Hematopoietic multipotent progenitor cell treated with erythropoietin and hydrocortisone succinate and interleukin-3 and kit ligand, for 8 days (in vitro differentiated cells): Measurements from ENCODE around the gene ZXDA.
"Not testable (repeated sequence)": the region's sequence is repeated elsewhere in the genome, so short reads cannot be mapped to it uniquely, and the experiment has no call there.

Experiments used
- DNase-seq: peaks from one replicate; pipeline ENCODE4 v3.0.0-alpha.2; 2015

ZXDA gene, protein sequence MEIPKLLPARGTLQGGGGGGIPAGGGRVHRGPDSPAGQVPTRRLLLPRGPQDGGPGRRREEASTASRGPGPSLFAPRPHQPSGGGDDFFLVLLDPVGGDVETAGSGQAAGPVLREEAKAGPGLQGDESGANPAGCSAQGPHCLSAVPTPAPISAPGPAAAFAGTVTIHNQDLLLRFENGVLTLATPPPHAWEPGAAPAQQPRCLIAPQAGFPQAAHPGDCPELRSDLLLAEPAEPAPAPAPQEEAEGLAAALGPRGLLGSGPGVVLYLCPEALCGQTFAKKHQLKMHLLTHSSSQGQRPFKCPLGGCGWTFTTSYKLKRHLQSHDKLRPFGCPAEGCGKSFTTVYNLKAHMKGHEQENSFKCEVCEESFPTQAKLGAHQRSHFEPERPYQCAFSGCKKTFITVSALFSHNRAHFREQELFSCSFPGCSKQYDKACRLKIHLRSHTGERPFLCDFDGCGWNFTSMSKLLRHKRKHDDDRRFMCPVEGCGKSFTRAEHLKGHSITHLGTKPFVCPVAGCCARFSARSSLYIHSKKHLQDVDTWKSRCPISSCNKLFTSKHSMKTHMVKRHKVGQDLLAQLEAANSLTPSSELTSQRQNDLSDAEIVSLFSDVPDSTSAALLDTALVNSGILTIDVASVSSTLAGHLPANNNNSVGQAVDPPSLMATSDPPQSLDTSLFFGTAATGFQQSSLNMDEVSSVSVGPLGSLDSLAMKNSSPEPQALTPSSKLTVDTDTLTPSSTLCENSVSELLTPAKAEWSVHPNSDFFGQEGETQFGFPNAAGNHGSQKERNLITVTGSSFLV

DNA sequence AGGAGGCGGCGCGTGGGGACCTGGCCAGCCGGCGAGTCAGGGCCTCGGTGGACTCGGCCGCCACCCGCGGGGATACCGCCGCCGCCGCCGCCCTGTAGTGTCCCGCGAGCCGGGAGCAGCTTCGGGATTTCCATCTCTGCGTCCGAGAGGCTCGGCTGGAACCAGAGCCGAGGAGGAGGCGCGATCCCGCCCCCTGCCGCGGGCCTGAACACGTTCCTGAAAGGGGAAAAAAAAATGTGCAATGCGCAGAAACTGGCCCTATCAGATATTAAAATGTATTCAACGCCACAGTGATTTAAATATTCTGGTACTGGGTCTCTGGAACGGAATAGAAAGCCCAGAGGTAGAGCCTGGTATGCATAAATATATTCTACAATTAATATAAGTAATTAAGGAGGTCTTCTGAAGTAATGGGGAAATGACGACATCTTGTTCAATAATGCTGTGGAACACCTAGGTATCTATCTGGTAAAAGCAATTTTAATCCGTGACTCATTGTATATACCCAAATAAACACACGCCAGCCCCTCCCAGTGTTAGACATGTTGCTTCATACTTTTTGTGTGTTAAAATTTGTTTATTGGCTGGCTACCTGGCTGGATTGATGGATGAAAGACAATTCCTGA, at the start of gene ZXDA:
Gene ZXDA, minus strand, starts transcription at position 172 of the 626 bp plus-strand sequence. Its CDS starts 38 bp downstream, at position 134.
- DNase-seq: peak; percentile 8

DNA sequence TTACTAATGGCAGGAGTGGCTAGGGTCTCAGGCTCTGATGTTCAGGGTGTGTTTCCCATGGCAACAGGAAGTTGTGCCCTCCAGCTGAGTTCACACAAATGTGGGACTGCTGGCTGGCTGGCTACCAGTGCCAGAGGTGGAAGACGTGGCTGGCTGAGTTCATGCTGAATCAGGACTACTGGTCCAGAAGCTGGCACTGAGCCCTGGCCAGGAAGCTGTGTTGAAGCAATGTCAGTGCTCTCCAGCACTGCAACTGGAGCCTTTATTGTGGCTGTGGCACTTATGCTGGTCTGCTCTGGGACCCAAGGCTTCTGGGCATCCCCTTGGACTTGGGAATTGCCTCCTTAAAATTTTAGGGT, 42.0 kb upstream of the ZXDA start:
- no peak for DNase-seq

DNA sequence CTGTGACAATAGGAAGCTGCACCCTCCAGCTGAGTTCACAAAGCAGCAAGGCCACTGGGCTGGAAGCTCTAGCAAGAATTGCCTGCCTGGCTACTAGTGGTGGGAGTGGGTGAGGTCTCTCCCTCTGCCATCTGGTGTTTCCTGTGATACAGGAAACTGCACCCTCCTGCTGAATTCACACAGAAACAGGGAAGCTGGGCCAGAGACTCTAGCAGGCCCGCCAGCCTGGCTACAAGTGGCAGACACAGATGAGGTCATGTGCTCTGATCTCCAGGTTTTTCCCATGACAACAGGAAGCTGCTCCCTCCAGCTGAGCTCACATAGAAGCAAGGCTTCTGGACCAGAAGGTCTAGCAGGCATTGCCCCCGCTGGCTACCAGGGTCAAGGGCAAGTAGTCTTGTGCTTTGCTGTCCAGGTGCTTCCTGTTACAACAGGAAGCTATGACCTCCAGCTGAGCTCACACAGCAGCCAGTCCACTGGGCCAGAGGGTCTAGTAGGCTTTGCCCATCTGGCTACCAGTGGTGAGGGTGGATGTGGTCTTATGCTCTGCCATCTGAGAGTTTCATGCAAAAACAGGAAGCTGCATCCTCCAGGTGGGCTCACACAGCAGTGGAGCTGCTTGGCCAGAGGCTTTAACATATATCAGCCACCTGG, 41.5 kb upstream of the ZXDA start:
- no peak for DNase-seq

DNA sequence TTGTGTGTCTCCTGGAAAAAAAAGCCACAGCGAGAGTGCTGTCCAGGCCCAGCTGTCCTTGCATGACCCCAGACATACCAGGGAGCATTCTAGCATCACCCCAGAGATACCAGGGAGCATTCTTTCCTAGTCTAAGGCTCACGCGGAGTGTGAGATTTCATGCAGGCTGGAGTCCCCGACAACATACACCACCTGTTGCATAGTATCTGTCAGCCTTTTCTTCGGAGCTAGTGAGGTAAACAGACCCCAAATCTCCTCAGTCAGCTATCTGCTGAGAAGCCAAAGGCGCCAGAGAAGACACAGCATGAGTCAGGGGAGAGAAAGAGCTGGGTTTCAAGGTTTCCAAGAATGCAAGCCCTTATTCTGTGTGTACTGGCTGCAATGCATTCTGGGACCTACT, 23.1 kb upstream of the ZXDA start:
- DNase-seq: no peak

DNA sequence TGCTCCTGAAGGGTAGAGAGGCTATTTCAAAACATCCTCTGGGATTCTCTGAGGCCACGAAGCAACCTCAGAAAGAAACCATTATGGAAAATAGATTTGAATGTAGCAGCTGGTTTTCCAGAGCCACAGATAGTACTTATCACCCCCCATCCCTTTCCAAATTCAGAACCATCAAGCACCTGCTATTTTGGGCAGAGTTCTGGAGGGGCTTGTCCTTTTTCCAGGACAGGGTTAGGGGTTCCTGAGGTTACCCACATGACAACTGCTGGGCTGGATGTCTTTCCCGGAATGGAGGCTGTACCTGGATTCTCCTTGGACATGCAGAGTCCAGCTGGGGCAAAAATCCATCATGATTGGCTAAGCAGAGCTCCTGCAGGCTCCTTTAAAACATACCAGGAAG, 22.0 kb upstream of the ZXDA start:
- no peak for DNase-seq

DNA sequence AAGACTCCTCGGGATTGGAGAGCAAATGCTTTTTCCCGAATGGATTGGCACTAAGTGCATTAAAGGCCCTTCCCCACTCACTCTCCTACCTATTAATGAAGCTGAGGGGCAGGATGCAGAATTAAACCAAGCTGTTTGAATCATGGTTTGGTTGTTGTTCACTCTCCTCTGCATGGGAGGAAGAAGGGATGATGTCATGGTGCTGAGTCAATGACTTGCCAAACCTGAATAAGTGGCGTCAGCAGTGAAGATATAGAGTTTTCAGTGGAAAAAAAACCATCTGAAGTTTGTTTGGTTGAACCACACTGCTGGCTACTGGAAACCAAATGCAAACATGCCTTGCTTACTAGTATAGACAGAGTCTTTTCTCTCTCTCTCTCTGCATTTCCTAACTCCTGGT, 19.8 kb upstream of the ZXDA start:
- no peak for DNase-seq

DNA sequence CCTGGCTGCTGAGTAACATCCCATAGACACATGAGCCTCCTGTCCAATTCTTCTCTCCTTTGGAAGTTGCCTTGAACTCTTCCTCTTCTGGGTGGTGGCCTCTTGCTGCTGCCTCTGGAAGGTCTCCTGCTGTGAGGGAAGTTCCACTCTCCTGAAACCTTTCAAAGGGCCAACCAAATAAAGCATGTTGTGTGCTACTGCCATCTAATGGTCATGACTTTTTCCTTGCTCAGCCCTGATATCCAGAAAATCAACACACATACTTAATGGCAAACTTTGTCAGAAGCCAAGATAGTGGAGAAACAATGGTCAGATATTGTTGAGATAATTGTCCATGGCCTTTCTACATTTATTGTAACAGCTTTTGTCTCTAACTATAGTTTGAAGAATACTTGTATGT, 19.1 kb upstream of the ZXDA start:
- no peak for DNase-seq

DNA sequence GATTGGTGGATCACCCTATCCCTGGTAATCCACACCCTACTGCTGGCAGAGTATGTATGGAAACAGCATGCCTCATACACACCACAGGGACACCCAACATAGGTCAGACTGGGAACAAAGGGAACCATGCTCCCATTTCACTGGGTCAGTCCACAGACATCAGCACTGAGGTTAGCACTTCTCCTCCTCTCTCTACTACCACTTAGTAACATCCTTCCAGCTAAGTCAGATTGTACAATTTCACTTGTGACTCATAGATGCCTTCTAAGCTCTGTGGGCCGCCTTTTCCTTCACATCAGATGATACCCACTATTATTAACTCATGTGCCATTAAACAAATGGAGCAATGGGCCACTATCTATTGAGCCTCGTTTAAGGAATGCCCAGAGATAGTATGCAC, 15.5 kb upstream of the ZXDA start:
- DNase-seq: no peak

DNA sequence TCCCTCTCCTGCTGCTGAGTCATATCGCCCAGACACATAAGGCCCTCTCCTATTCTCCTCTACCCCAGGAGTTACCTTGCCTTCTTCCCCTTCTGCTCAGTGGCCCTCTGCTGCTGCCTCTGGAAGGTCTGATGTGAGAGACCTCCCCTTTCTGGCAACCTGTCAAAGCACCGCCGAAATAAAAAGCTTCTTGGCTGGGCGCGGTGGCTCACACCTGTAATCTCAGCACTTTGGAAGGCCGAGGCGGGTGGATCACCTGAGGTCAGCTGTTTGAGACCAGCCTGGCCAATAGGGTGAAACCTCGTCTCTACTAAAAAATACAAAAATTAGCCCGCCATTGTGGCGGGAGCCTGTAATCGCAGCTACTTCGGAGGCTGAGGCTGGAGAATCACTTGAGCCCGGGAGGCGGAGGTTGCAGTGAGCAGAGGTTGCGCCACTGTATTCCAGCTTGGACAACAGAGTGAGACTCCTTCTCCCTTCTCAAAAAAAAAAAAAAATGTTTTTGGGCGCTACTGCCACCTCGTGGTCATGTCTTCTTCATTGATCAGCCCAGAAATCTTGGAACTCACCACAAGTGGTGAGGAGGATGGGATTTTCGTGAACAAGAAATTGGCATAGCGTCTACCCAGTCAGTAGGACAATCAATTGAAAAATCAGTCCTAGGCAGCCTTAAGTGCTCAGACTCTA, 8.6 kb upstream of the ZXDA start:
- peak; percentile 41 for DNase-seq

DNA sequence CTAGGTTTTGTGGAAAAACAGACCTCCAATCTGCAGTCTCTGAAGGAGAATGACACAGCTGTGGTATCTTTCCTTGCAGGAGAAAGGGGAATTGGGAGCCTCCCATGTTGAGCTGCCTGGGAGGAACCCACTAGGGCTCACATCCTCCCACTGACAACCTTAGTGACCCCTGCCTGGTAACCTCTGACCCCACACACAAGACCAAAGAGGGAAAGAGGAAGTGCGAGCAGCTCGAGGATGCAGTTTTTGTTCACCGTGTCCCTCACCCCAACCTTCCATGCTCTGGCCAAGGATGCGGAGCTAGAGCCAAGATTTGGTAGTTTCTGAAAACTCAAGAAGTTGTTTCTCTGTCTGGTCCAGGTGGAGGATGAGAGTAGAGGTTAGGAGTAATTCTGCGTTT, 5.4 kb upstream of the ZXDA start:
- no peak for DNase-seq

DNA sequence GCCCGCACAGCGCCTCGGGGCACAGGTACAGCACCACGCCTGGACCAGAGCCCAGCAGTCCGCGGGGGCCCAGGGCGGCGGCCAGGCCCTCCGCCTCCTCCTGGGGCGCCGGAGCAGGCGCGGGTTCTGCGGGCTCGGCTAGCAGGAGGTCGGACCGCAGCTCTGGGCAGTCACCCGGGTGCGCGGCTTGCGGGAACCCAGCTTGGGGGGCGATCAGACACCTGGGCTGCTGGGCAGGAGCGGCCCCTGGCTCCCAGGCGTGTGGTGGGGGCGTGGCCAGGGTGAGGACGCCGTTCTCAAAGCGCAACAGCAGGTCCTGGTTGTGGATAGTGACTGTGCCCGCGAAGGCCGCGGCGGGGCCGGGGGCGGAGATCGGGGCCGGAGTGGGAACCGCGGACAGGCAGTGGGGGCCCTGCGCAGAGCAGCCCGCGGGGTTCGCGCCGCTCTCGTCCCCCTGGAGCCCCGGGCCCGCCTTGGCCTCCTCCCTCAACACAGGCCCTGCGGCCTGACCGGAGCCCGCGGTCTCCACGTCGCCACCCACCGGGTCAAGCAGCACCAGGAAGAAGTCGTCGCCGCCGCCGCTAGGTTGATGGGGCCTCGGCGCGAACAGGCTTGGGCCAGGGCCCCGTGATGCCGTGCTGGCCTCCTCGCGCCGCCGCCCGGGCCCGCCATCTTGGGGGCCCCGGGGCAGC, 517 bp downstream of the ZXDA start:
- DNase-seq: not testable (repeated sequence)

DNA sequence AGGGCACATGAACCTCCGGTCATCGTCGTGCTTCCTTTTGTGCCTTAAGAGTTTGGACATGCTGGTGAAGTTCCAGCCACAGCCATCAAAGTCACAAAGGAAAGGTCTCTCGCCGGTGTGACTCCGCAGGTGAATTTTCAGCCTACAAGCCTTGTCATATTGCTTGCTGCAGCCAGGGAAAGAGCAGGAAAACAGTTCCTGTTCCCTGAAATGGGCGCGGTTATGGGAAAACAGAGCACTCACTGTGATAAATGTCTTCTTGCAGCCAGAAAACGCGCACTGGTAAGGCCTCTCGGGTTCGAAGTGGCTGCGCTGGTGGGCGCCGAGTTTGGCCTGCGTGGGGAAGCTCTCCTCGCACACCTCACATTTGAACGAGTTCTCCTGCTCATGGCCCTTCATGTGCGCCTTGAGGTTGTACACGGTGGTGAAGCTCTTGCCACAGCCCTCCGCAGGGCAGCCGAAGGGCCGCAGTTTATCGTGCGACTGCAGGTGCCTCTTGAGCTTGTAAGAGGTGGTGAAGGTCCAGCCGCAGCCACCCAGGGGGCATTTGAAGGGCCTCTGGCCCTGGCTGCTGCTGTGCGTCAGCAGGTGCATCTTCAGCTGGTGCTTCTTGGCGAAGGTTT, 1.2 kb downstream of the ZXDA start:
- DNase-seq: not testable (repeated sequence)

DNA sequence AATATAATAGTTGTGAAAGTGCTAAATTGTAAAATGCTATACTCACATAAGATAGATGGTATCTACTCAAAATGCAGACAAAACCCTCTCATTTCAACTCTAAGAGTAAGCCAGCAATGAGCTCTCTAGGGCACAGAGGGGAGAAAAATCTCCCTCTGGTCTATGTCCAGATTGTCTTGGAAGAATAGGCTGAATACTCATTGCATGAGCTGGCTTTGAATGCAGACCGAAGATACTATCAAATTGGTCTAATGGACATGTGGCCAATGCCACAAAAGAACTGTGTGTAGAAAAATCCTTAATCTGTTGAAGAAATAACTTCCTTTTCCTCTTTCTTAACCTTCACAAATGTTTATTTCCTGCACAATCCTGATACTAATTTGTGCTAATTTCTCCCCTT, 3.5 kb downstream of the ZXDA start:
- no peak for DNase-seq

DNA sequence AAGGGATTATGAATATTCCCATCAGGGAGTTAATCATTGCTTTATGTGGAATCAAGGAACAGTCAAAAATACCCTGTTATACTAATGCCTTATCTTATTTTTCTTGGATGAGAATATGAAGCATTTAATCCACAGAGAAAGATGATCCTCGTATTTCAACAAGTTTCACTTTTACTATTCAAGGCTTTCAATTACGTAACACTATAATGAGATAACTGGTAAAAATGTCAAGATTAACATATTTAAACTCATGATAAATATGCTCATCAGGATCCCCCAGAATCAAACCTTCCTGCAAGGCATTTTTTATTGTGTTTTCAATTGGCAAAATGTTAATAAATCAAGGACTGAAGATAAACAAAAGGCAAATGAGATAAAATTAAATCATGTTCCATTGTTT, 5.1 kb downstream of the ZXDA start:
- no peak for DNase-seq

DNA sequence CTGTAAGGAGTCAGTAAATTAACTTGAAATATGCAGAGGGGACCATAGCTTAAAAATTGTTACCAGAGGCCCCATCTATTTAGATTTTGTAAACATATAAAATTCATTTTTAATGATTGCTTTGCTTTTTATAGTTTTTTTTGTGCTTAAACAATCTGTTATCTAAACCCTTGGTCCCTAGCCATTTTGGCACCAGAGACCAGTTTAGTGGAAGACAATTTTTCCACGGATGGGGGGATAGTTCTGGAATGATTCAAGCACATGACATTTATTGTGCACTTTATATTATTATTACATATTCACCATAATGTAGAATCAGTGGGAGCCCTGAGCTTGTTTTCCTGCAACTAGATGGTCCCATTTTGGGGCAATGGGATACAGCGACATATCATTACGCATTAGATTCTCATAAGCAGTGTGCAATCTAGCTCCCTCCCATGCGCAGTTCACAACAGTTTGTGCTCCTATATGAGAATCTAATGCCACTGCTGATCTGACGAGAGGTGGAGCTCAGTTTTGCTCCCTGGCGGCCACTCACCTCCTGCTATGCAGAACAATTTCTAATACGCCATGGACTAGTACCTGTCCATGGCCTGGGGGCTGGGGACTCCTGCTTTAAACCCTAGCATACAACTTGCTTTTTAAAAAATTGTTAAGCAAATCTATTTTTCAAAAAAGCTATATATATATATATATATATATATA, 5.9 kb downstream of the ZXDA start:
- no peak for DNase-seq

DNA sequence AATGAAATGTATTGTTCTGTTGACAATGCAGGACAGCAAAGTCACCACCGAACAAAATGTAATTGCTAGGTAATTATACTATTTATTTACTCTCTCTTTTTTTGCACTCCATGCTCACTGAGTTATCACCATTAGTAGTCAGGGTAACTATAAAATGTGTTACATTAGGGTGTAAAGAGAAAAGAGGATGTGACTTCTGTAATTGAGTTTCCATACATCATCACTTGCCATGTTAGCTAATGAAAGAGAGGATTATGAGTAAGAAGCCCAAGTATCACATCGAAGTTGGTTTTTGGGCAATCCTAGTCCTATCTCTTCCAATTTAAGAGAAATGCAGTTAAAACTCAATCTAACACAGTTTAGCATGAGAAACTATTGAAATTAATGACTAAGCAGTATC, 7.6 kb downstream of the ZXDA start:
- DNase-seq: no peak

DNA sequence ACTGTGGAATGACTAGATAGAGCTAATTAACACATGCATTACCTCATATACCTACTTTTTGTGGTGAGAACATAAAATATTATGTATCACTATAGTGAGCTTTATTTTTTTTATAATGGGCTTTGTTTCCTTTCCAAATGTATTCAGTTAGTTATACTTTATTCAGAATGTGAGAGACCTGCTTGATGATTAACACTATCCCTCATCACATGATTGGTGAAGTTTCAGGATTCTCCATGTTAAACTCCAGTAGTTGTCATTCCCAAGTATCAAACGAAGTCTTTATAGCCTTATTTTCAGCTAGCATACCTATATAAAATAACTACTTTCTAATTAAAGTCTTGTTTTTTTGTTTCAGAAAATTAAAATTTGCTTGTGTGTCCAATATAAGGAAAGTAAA, 8.8 kb downstream of the ZXDA start:
- DNase-seq: no peak

DNA sequence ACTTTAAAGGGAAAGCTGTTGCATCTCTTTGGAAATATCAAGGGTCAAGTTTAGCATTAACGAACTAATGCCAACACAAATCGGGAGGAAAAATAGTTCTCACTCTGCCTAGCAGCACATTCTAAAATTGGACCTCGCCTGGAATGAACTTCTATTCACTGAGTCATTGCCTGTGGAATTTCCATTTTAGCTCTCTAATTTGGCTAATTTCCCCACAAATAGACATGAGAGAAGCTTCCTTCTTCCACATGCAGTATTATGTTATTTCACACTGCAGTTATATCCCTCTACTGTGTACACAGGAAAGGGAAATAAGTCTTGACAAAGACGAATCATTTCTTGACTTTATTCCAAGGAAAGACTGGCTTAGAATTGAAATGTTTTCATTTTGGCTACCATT, 9.3 kb downstream of the ZXDA start:
- DNase-seq: no peak

DNA sequence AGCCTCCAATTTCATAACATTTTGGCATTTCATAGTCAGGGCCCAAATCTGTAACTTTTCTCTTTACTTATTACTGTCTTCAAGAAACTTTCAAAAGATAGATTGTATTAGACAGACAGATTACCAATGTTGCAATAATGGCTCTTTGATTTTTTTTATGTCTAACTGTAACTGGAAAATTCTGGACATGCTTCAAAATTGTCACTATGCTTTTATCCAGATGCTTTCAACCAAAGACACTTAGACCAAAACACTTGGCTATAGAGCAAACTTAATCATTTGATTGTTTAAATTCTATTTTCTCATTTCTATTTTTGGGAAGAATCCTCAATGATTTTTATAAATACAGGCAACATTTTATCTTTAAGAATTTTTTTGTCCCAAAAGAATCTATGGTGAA, 10.4 kb downstream of the ZXDA start:
- no peak for DNase-seq

DNA sequence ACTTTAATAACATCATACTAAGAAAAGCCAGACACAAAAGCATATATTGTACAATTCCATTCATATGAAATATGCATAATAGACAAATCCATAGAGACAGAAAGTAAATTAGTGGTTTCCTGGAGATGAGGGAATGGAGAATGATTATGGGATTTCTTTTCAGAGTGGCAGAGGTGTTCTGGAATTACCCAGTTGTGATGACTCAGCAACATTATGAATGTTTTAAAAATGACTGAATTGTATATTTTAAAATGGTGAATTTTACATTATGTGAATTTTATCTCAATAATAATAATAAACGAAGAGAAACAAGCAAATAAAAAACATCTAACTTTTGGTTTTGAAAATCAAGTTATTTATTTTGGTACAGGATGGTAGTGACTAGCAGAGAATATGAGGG, 11.2 kb downstream of the ZXDA start:
- DNase-seq: no peak

DNA sequence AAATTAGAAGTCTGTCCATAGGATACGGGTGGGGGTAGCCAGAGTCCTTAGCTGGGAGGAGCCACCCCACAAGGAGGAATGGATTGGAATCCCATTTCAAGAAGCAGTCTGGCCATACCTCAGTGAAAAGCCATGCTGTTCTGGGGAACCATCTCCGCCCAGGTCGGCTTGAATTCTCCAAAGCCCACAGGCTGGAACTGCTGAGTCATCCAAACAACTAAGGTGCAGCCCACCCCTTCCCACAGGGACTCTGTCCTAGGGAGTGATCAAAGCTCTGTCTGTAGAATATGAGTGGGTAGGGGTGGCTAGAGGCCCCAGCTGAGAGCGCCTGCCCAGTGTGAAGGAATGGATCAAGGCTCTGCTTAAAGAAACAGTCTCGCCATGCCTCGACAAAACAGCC, 38.8 kb downstream of the ZXDA start:
- no peak for DNase-seq
